HG03442 (cell line): ENCODE data around the gene CDK19.
"Not testable (repeated sequence)": the region's sequence is repeated elsewhere in the genome, so short reads cannot be mapped to it uniquely, and the experiment has no call there.

ENCODE experiments used
- ATAC-seq: cut with Tn5 transposase; IDR thresholded peaks from one replicate; pipeline ENCODE4 v1.9.1; 2021; ENCODE audit warnings: mild to moderate bottlenecking, moderate library complexity; ENCODE audit not compliant: unreplicated experiment

Gene CDK19

GRCh38 chr6:110761371-110761770, 53.9 kb downstream of the CDK19 start:
- no peak for ATAC-seq

GRCh38 chr6:110760589-110760988, 54.7 kb downstream of the CDK19 start:
- ATAC-seq = no peak

- ATAC-seq = not testable (repeated sequence)
These were observed 55.2 kb downstream of the CDK19 start for GRCh38 chr6:110760098-110760497.

- ATAC-seq = no peak
These were observed 57.3 kb downstream of the CDK19 start for GRCh38 chr6:110757926-110758325.

- ATAC-seq = peak; percentile 89
These were observed 58.5 kb downstream of the CDK19 start for GRCh38 chr6:110756817-110757216.

GRCh38 chr6:110755411-110755834, 59.8 kb downstream of the CDK19 start:
- no peak for ATAC-seq

- ATAC-seq = not testable (repeated sequence)
These were observed 61.2 kb downstream of the CDK19 start for GRCh38 chr6:110753936-110754668.

- no peak for ATAC-seq
These were observed 66.8 kb downstream of the CDK19 start for GRCh38 chr6:110748453-110748852.

GRCh38 chr6:110746680-110747079, 68.6 kb downstream of the CDK19 start:
- ATAC-seq = no peak

GRCh38 chr6:110744991-110745390, 70.3 kb downstream of the CDK19 start:
- ATAC-seq = no peak

GRCh38 chr6:110742552-110742951, 72.7 kb downstream of the CDK19 start:
- not testable (repeated sequence) for ATAC-seq

- no peak for ATAC-seq
These were observed 73.8 kb downstream of the CDK19 start for GRCh38 chr6:110741517-110741916.

GRCh38 chr6:110738899-110739365, 76.3 kb downstream of the CDK19 start:
- no peak for ATAC-seq

- ATAC-seq = no peak
These were observed 79.6 kb downstream of the CDK19 start for GRCh38 chr6:110735666-110736065.

- ATAC-seq = no peak
These were observed 83.4 kb downstream of the CDK19 start for GRCh38 chr6:110731898-110732297.

- no peak for ATAC-seq
These were observed 84.1 kb downstream of the CDK19 start for GRCh38 chr6:110731196-110731595.

GRCh38 chr6:110728501-110728900, 86.8 kb downstream of the CDK19 start:
- peak; percentile 94 for ATAC-seq

GRCh38 chr6:110723017-110723416, 92.3 kb downstream of the CDK19 start:
- ATAC-seq = no peak

GRCh38 chr6:110720066-110720465, 95.2 kb downstream of the CDK19 start:
- ATAC-seq = no peak

- ATAC-seq = not testable (repeated sequence)
These were observed 95.7 kb downstream of the CDK19 start for GRCh38 chr6:110719601-110720000.

- no peak for ATAC-seq
These were observed 101.1 kb downstream of the CDK19 start for GRCh38 chr6:110714143-110714542.

- no peak for ATAC-seq
These were observed 103.0 kb downstream of the CDK19 start for GRCh38 chr6:110712238-110712637.

GRCh38 chr6:110710115-110710514, 105.2 kb downstream of the CDK19 start:
- no peak for ATAC-seq
